Measurements from ENCODE around the gene ERC2.

- TF ChIP-seq GATA2 (IDR thresholded peaks at IDR 0.05; ENCODE audit: low read depth, low read length) (no peak), GATA3 (IDR thresholded peaks at IDR 0.05; ENCODE audit: low read depth, low read length) (no peak)
Measured at GRCh38 chr3:56187051-56187450, 281.2 kb downstream of the ERC2 start.

Measured in SH-SY5Y (cell line).